ENCODE measurements around the gene SLC39A2.

The SLC39A2 gene

GRCh38 chr14:21049271-21049673 lies 50.2 kb downstream of the SLC39A2 start:
- DNase-seq = no peak

DNA sequence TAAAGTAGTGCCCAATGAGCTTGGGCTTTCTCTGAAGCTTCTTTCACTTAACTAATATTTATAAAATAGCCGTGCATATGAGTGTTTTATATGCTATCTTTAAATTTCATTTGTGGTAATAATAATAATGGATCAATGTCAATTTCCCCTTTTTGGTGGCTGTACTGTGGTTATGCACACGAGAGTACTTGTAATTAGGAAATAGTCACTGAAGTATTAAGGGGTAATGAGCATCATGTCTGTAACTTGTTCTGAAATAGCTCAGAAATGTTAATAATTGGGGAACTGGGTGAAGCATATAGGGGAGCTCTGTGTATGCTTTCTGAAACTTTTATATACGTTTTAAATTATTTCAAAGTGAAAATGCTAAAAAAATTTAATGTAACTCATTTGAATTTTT lies 51.5 kb downstream of the SLC39A2 start:
- DNase-seq = no peak
